CD14-positive monocyte (primary cell): Measurements from ENCODE around the gene RPS27L. TPM values are rescaled to one million over a fixed set of nuclear protein-coding genes. Genes with fewer than 3 reads are reported as not detected.
"Not testable (repeated sequence)": the region's sequence is repeated elsewhere in the genome, so short reads cannot be mapped to it uniquely, and the experiment has no call there.

Experiments
- DNase-seq, 3 donors: peaks; one replicate each; pipeline ENCODE4 v3.0.0-alpha.2; 2011 to 2022
- H2AFZ ChIP-seq: 2 replicates; pipeline ENCODE4 v1.6.0; 2012; ENCODE audit warnings: mild to moderate bottlenecking, low read depth, low read length, inconsistent platforms; ENCODE audit not compliant: insufficient read depth, poor library complexity, severe bottlenecking
- H3K27ac ChIP-seq, 2 donors: 1 replicate in 1 of 2; 2 replicates in 1 of 2; pipeline ENCODE4 v1.5.1; 2012 to 2013; ENCODE audit warnings: low read length in 2 of 2, control low read depth in 1 of 2, inconsistent platforms in 1 of 2, low read depth in 1 of 2, mild to moderate bottlenecking in 1 of 2
- H3K27me3 ChIP-seq, 2 donors: one replicate each; pipeline versions ENCODE4 v1.6.0 to v1.6.1; 2011 to 2013; ENCODE audit warnings: low read length in 2 of 2; ENCODE audit not compliant: control insufficient read depth in 2 of 2, insufficient read depth in 2 of 2
- H3K36me3 ChIP-seq, 2 donors: replicated peaks in 1 of 2; 1 replicate in 1 of 2; 2 replicates in 1 of 2; pipeline versions ENCODE4 v1.5.1 to v1.6.1; 2012 to 2013; ENCODE audit warnings: low read length in 2 of 2, control low read depth in 1 of 2, inconsistent platforms in 1 of 2, mild to moderate bottlenecking in 1 of 2; ENCODE audit not compliant: insufficient read depth in 2 of 2, control insufficient read depth in 1 of 2
- H3K4me1 ChIP-seq, 2 donors: 1 replicate in 1 of 2; 2 replicates in 1 of 2; pipeline versions ENCODE4 v1.5.1 to v1.6.1; 2012 to 2013; ENCODE audit warnings: low read length in 2 of 2, control low read depth in 1 of 2, inconsistent platforms in 1 of 2, mild to moderate bottlenecking in 1 of 2, moderate library complexity in 1 of 2; ENCODE audit not compliant: insufficient read depth in 2 of 2, control insufficient read depth in 1 of 2
- H3K4me2 ChIP-seq: replicated peaks from 2 replicates; pipeline ENCODE3; 2012; ENCODE audit warnings: low read length, moderate library complexity, mild to moderate bottlenecking; ENCODE audit not compliant: poor library complexity, severe bottlenecking; ENCODE audit errors: extremely low read depth
- H3K4me3 ChIP-seq, 3 experiments: fragments of 200-600 bp in 1 of 3; sonication (generic) in 1 of 3; replicated peaks in 1 of 3; 1 replicate in 2 of 3; 2 replicates in 1 of 3; pipeline ENCODE4 v1.5.1; 2011 to 2013; ENCODE audit warnings: low read length in 3 of 3, mild to moderate bottlenecking in 3 of 3, control low read depth in 2 of 3, low read depth in 2 of 3, inconsistent platforms in 1 of 3, moderate library complexity in 1 of 3
- H3K79me2 ChIP-seq: 2 replicates; pipeline ENCODE4 v1.6.0; 2012; ENCODE audit warnings: mild to moderate bottlenecking, control low read depth, inconsistent platforms, low read length, moderate library complexity; ENCODE audit not compliant: insufficient read depth
- H3K9ac ChIP-seq: 2 replicates; pipeline ENCODE4 v1.6.0; 2017; ENCODE audit warnings: low read length, mild to moderate bottlenecking; ENCODE audit not compliant: insufficient read depth, poor library complexity, severe bottlenecking
- H3K9me3 ChIP-seq, 2 donors: replicated peaks in 1 of 2; 1 replicate in 1 of 2; 2 replicates in 1 of 2; pipeline versions ENCODE4 v1.5.1 to v1.6.1; 2012 to 2013; ENCODE audit warnings: low read length in 2 of 2, control low read depth in 1 of 2; ENCODE audit not compliant: control insufficient read depth in 1 of 2, insufficient read depth in 1 of 2
- H4K20me1 ChIP-seq: 2 replicates; pipeline ENCODE4 v1.6.0; 2012; ENCODE audit warnings: mild to moderate bottlenecking, low read length, control low read depth, moderate library complexity; ENCODE audit not compliant: insufficient read depth
- H3K27ac Mint-ChIP-seq, 7 donors: one replicate each; pipeline ENCODE4 v1.8.0; 2020; ENCODE audit warnings: mild to moderate bottlenecking in 7 of 7, mixed read lengths in 7 of 7, moderate library complexity in 6 of 7, inconsistent platforms in 2 of 7
- H3K27me3 Mint-ChIP-seq, 3 donors: one replicate each; pipeline ENCODE4 v1.8.0; 2021 to 2022; ENCODE audit warnings: low read depth in 3 of 3, mild to moderate bottlenecking in 3 of 3, mixed read lengths in 3 of 3, moderate library complexity in 3 of 3, inconsistent platforms in 1 of 3
- H3K36me3 Mint-ChIP-seq, 2 donors: one replicate each; pipeline ENCODE4 v1.8.0; 2020; ENCODE audit warnings: mixed read lengths in 2 of 2, inconsistent platforms in 1 of 2, mild to moderate bottlenecking in 1 of 2
- H3K4me1 Mint-ChIP-seq: one replicate; pipeline ENCODE4 v1.8.0; 2020; ENCODE audit warnings: mild to moderate bottlenecking, mixed read lengths
- H3K4me3 Mint-ChIP-seq, 2 donors: one replicate each; pipeline ENCODE4 v1.8.0; 2020; ENCODE audit warnings: mild to moderate bottlenecking in 2 of 2, mixed read lengths in 2 of 2, moderate library complexity in 1 of 2
- H3K9me3 Mint-ChIP-seq, 7 donors: one replicate each; pipeline ENCODE4 v1.8.0; 2020 to 2022; ENCODE audit warnings: mixed read lengths in 7 of 7, mild to moderate bottlenecking in 6 of 7, moderate library complexity in 6 of 7, inconsistent platforms in 2 of 7
- WGBS: methylation state at CpG from one replicate; pipeline ENCODE4 v1.1.5; 2013; ENCODE audit warnings: missing lambda C conversion rate; ENCODE audit not compliant: insufficient coverage; 5-methylcytosine and 5-hydroxymethylcytosine counted together
- intact Hi-C, 2 donors: fragments of 100-400 bp; cut with micrococcal nuclease; formaldehyde crosslinking; loops; one replicate each; pipeline versions ENCODE4 v1.15.0 to v1.15.1; 2023
- polyA plus RNA-seq, 3 donors: library from polyadenylated mRNA; depleted of rRNA in 1 of 3; unstranded in 2 of 3; stranded (reverse) in 1 of 3; fragments of 300-500 nt in 2 of 3; fragments of >200 nt in 1 of 3; fragmentation: Illumina TruSeq in 2 of 3; gene quantifications; 1 replicate in 2 of 3; 2 replicates in 1 of 3; pipeline ENCODE4 v1.2.3, GENCODE V29; 2012 to 2021

Gene RPS27L
- polyA plus RNA-seq, 3 donors, result 16.1 to 196 (median 178) TPM

DNA sequence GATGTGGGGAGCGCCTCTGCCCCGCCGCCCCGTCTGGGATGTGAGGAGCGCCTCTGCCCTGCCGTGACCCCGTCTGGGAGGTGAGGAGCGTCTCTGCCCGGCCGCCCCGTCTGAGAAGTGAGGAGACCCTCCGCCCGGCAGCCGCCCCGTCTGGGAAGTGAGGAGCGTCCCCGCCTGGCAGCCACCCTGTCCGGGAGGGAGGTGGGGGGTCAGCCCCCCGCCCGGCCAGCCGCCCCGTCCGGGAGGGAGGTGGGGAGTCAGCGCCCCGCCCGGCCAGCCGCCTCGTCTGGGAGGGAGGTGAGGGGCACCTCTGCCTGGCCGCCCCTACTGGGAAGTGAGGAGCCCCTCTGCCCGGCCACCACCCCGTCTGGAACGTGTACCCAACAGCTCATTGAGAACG lies 58.4 kb downstream of the RPS27L start:
- not testable (repeated sequence) for H3K9me3 Mint-ChIP-seq, H3K9me3 ChIP-seq, H3K9ac ChIP-seq, H3K4me3 Mint-ChIP-seq, H3K79me2 ChIP-seq, H3K4me3 ChIP-seq, H4K20me1 ChIP-seq, H3K27ac Mint-ChIP-seq, H2AFZ ChIP-seq, H3K27me3 Mint-ChIP-seq, H3K27ac ChIP-seq, H3K27me3 ChIP-seq, H3K36me3 ChIP-seq, DNase-seq, H3K4me2 ChIP-seq, H3K36me3 Mint-ChIP-seq
- intact Hi-C loops, result loop anchor here in 1 of 2 donors (10.0 kb wide), 1 partner anchor 314 kb away; no protein-coding TSS in a partner anchor
- H3K4me1 Mint-ChIP-seq, result peaks cover 26% of the 10 kb centered on the region
- H3K4me1 ChIP-seq, result peaks cover 18 to 23% of the 10 kb centered on the region in 2 donors
- WGBS, result no CpG with 5 or more reads among the region's 33 CpGs

Other genes with a start within 250 kb of the RPS27L start
- gene TPM1, start 114.7 kb downstream of the RPS27L start, polyA plus RNA-seq, result 10 to 100 TPM; 11.7 to 15.9 (median 11.9) TPM
- 10 to 100 TPM; 18.5 to 59.3 (median 40.4) TPM for gene LACTB, start 35.6 kb downstream of the RPS27L start, polyA plus RNA-seq
- gene RAB8B, start 32.1 kb upstream of the RPS27L start, polyA plus RNA-seq, result 10 to 100 TPM; 22.0 to 77.3 (median 58.9) TPM
- gene APH1B, start 120.1 kb upstream of the RPS27L start, polyA plus RNA-seq, result 10 to 100 TPM; 13.6 to 57.1 (median 54.8) TPM
- gene CA12, start 224.4 kb upstream of the RPS27L start, polyA plus RNA-seq, result not detected